ENCODE results near the gene GTF3C1. TPM values are rescaled to one million over a fixed set of nuclear protein-coding genes. Genes with fewer than 3 reads are reported as not detected.
"Not testable (repeated sequence)": the region's sequence is repeated elsewhere in the genome, so short reads cannot be mapped to it uniquely, and the experiment has no call there.

GTF3C1 gene
- total RNA-seq, 1 donor from 2014 or later: 62.2 TPM

- H3K9me3 Mint-ChIP-seq: no peaks in the 10 kb centered on the region
- H3K36me3 Mint-ChIP-seq (ENCODE audit: low read depth): no peaks in the 10 kb centered on the region
- H3K27me3 Mint-ChIP-seq (ENCODE audit: low read depth): no peaks in the 10 kb centered on the region
- H3K4me1 Mint-ChIP-seq (ENCODE audit: low read depth): peaks cover 14% of the 10 kb centered on the region
- no peak overlapping the region for H3K27ac Mint-ChIP-seq
- no peak overlapping the region for H3K4me3 Mint-ChIP-seq (ENCODE audit: low read depth)
- intact Hi-C loops (cut with micrococcal nuclease): no loop called here
- DNase-seq (ENCODE audit: low spot score): no peak
Observed at GRCh38 chr16:27579087-27579980, 29.6 kb upstream of the GTF3C1 start.

GRCh38 chr16:27576729-27577128 is 27.0 kb upstream of the GTF3C1 start:
- intact Hi-C loops (cut with micrococcal nuclease): no loop called here
- H3K27ac Mint-ChIP-seq: no peak overlapping the region
- H3K4me3 Mint-ChIP-seq (ENCODE audit: low read depth): no peak overlapping the region
- H3K9me3 Mint-ChIP-seq: no peaks in the 10 kb centered on the region
- H3K27me3 Mint-ChIP-seq (ENCODE audit: low read depth): no peaks in the 10 kb centered on the region
- no peak for DNase-seq (ENCODE audit: low spot score)
- peaks cover 14% of the 10 kb centered on the region for H3K4me1 Mint-ChIP-seq (ENCODE audit: low read depth)
- no peaks in the 10 kb centered on the region for H3K36me3 Mint-ChIP-seq (ENCODE audit: low read depth)

DNA sequence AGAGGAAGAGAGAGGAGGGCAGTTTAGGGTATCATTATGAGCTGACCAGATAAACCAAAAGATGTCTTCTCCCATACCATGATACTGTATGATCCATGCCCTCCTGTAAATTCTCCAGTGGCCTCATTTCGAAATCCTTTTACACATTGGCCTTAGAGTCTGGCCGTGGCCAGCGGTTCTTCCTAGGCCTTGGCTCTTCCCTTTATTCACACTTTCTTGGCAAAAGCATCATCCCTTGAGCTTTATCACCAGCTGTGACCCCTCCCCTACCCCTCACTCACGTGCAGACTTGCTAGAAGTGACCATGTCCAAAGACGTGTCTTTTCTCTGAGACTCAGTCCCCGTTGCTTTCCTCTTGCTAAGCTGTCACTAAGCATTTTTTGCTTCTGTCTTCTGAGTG is 23.0 kb upstream of the GTF3C1 start:
- no peaks in the 10 kb centered on the region for H3K27me3 Mint-ChIP-seq (ENCODE audit: low read depth)
- intact Hi-C loops (cut with micrococcal nuclease): no loop called here
- H3K36me3 Mint-ChIP-seq (ENCODE audit: low read depth): no peaks in the 10 kb centered on the region
- H3K4me3 Mint-ChIP-seq (ENCODE audit: low read depth): no peak overlapping the region
- no peaks in the 10 kb centered on the region for H3K9me3 Mint-ChIP-seq
- H3K4me1 Mint-ChIP-seq (ENCODE audit: low read depth): no peaks in the 10 kb centered on the region
- no peak for DNase-seq (ENCODE audit: low spot score)
- H3K27ac Mint-ChIP-seq: no peak overlapping the region

GRCh38 chr16:27571433-27572326 is 22.0 kb upstream of the GTF3C1 start:
- Mint-ChIP-seq H3K27ac (no peak overlapping the region), H3K9me3 (no peaks in the 10 kb centered on the region), H3K4me3 (ENCODE audit: low read depth) (no peak overlapping the region), H3K36me3 (ENCODE audit: low read depth) (no peaks in the 10 kb centered on the region), H3K27me3 (ENCODE audit: low read depth) (no peaks in the 10 kb centered on the region), H3K4me1 (ENCODE audit: low read depth) (no peaks in the 10 kb centered on the region)
- DNase-seq (ENCODE audit: low spot score): no peak
- intact Hi-C loops (cut with micrococcal nuclease): no loop called here

DNA sequence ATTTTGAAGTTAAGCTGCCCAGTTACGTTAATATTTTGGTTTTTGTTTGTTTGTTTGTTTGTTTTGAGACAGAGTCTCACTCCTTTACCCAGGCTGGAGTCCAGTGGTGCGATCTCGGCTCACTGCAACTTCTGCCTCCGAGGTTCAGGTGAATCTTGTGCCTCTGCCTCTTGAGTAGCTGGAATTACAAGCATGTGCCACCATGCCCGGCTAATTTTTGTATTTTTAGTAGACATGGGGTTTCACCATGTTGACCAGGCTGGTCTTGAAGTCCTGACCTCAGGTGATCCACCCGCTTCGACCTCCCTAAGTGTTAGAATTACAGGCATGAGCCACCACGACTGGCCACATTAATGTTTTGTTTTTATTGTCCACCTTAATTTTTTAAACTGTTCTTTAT is 21.3 kb upstream of the GTF3C1 start:
- H3K36me3 Mint-ChIP-seq (ENCODE audit: low read depth); H3K27ac Mint-ChIP-seq; H3K27me3 Mint-ChIP-seq (ENCODE audit: low read depth); intact Hi-C loops (cut with micrococcal nuclease); DNase-seq (ENCODE audit: low spot score); H3K4me3 Mint-ChIP-seq (ENCODE audit: low read depth); H3K9me3 Mint-ChIP-seq; H3K4me1 Mint-ChIP-seq (ENCODE audit: low read depth): not testable (repeated sequence)

GRCh38 chr16:27568077-27568476 is 18.4 kb upstream of the GTF3C1 start:
- Mint-ChIP-seq H3K4me3 (ENCODE audit: low read depth) (no peak overlapping the region), H3K27ac (no peak overlapping the region), H3K9me3 (no peaks in the 10 kb centered on the region), H3K4me1 (ENCODE audit: low read depth) (no peaks in the 10 kb centered on the region), H3K36me3 (ENCODE audit: low read depth) (no peaks in the 10 kb centered on the region), H3K27me3 (ENCODE audit: low read depth) (no peaks in the 10 kb centered on the region)
- DNase-seq (ENCODE audit: low spot score): no peak
- intact Hi-C loops (cut with micrococcal nuclease): no loop called here

DNA sequence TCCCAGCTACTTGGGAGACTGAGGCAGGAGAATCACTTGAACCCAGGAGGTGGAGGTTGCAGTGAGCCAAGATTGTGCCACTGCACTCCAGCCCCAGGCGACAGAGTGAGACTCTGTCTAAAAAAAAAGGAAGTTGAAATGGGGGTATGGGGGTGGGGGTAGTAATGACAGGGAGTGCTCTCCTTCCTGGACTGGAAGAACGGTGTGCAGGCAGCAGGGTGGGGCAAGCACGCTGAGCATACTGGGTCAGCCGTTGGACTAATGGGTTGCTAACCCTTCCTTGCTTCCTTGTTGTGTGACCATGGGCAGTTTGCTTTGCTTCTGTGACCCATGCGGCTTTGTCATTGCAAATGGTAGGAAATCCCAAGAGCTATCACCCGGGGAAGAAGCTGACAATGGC is 16.7 kb upstream of the GTF3C1 start:
- DNase-seq (ENCODE audit: low spot score): no peak
- H3K27ac Mint-ChIP-seq: no peak overlapping the region
- no peaks in the 10 kb centered on the region for H3K36me3 Mint-ChIP-seq (ENCODE audit: low read depth)
- no peaks in the 10 kb centered on the region for H3K27me3 Mint-ChIP-seq (ENCODE audit: low read depth)
- intact Hi-C loops (cut with micrococcal nuclease): no loop called here
- no peak overlapping the region for H3K4me3 Mint-ChIP-seq (ENCODE audit: low read depth)
- no peaks in the 10 kb centered on the region for H3K9me3 Mint-ChIP-seq
- no peaks in the 10 kb centered on the region for H3K4me1 Mint-ChIP-seq (ENCODE audit: low read depth)

DNA sequence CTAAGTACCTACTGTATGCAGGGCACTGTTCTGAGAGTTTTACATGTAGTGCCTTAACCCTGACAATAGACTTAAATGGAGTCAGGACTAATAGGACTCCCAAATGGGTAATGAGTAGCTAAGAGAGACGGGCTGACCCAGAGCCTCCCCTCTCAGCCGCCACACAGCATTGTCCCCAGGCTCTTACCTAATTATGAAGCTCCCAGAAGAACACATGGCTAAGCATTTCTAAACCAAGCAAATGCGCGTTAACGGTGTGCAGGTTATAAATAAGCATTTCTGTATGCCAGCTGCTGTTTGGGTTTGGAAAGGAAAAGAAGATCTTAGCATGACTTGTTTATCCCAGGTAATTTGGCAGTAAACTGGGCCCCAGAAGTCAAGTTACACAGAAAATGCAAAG is 14.5 kb upstream of the GTF3C1 start:
- Mint-ChIP-seq H3K27me3 (ENCODE audit: low read depth) (no peaks in the 10 kb centered on the region), H3K4me3 (ENCODE audit: low read depth) (no peak overlapping the region), H3K4me1 (ENCODE audit: low read depth) (no peaks in the 10 kb centered on the region), H3K27ac (no peak overlapping the region), H3K9me3 (no peaks in the 10 kb centered on the region), H3K36me3 (ENCODE audit: low read depth) (no peaks in the 10 kb centered on the region)
- intact Hi-C loops (cut with micrococcal nuclease): no loop called here
- no peak for DNase-seq (ENCODE audit: low spot score)

DNA sequence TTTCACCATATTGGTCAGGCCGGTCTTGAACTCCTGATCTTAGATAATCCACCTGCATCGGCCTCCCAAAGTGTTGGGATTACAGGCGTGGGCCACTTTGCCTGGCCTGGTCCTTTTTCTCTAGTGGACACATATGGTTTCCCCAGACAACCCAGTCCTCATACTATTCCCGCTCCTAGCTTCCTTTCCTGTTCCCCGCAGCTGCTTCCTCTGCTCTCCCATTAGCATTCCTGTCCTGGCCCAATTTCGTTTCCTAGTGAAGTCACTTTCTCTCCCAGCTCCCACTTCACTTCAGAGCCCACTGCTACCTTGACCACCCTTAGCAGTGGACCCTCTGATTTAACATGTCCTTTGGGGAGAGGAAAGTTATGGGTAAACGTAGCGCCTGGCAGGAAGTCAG is 11.5 kb upstream of the GTF3C1 start:
- intact Hi-C loops (cut with micrococcal nuclease): no loop called here

GRCh38 chr16:27558932-27559331 is 9.2 kb upstream of the GTF3C1 start:
- no peak overlapping the region for H3K27ac Mint-ChIP-seq
- intact Hi-C loops (cut with micrococcal nuclease): no loop called here

More for the DNA sequence above, 11.5 kb upstream of the GTF3C1 start:
- Mint-ChIP-seq H3K4me3 (ENCODE audit: low read depth) (no peak overlapping the region), H3K4me1 (ENCODE audit: low read depth) (no peaks in the 10 kb centered on the region), H3K27ac (no peak overlapping the region), H3K36me3 (ENCODE audit: low read depth) (no peaks in the 10 kb centered on the region), H3K9me3 (no peaks in the 10 kb centered on the region), H3K27me3 (ENCODE audit: low read depth) (no peaks in the 10 kb centered on the region)
- DNase-seq (ENCODE audit: low spot score): no peak

GRCh38 chr16:27558434-27558833 is 8.7 kb upstream of the GTF3C1 start:
- Mint-ChIP-seq H3K36me3 (ENCODE audit: low read depth) (no peaks in the 10 kb centered on the region), H3K4me1 (ENCODE audit: low read depth) (no peaks in the 10 kb centered on the region), H3K27ac (no peak overlapping the region), H3K4me3 (ENCODE audit: low read depth) (no peak overlapping the region), H3K9me3 (no peaks in the 10 kb centered on the region), H3K27me3 (ENCODE audit: low read depth) (no peaks in the 10 kb centered on the region)
- DNase-seq (ENCODE audit: low spot score): no peak
- intact Hi-C loops (cut with micrococcal nuclease): no loop called here

More at GRCh38 chr16:27558932-27559331, 9.2 kb upstream of the GTF3C1 start:
- H3K4me1 Mint-ChIP-seq (ENCODE audit: low read depth): no peaks in the 10 kb centered on the region
- no peaks in the 10 kb centered on the region for H3K36me3 Mint-ChIP-seq (ENCODE audit: low read depth)
- H3K27me3 Mint-ChIP-seq (ENCODE audit: low read depth): no peaks in the 10 kb centered on the region
- DNase-seq (ENCODE audit: low spot score): no peak
- H3K9me3 Mint-ChIP-seq: no peaks in the 10 kb centered on the region
- no peak overlapping the region for H3K4me3 Mint-ChIP-seq (ENCODE audit: low read depth)

- no peak for DNase-seq (ENCODE audit: low spot score)
- Mint-ChIP-seq H3K4me3 (ENCODE audit: low read depth) (no peak overlapping the region), H3K27ac (no peak overlapping the region), H3K36me3 (ENCODE audit: low read depth) (no peaks in the 10 kb centered on the region), H3K9me3 (no peaks in the 10 kb centered on the region), H3K4me1 (ENCODE audit: low read depth) (no peaks in the 10 kb centered on the region), H3K27me3 (ENCODE audit: low read depth) (no peaks in the 10 kb centered on the region)
- intact Hi-C loops (cut with micrococcal nuclease): no loop called here
Observed at GRCh38 chr16:27556471-27556870, 6.8 kb upstream of the GTF3C1 start.

DNA sequence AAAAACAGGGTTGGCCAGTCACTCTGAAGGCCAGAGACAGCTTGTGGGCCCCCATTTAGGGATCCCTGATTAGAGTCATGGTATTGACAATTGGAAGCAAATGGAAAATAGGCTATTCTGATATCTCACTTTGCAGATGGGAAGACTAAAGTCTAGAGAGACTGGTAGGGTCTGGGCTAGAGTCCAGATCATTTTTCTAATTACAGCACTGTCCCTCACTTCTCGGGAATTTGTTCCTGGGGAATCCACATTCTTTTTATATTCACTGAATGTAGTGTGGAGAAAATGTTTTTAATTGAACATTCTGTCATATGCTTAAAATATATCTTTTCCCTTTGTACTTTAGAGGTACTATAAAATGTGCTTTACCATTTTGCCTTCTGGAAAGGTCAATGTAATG is 1.3 kb upstream of the GTF3C1 start:
- intact Hi-C loops (cut with micrococcal nuclease): loop anchor here (5.0 kb wide), 1 partner anchor 349 kb away; the partner anchor contains the start of gene KDM8
- Mint-ChIP-seq H3K4me3 (ENCODE audit: low read depth) (peak overlapping the region; percentile 97), H3K4me1 (ENCODE audit: low read depth) (peaks cover 27% of the 10 kb centered on the region), H3K9me3 (no peaks in the 10 kb centered on the region), H3K27me3 (ENCODE audit: low read depth) (no peaks in the 10 kb centered on the region), H3K27ac (no peak overlapping the region), H3K36me3 (ENCODE audit: low read depth) (peaks cover 10% of the 10 kb centered on the region)
- no peak for DNase-seq (ENCODE audit: low spot score)

Data from activated T-helper 2 cell treated with anti-CD3 and anti-CD28 coated beads, Interferon-gamma antibody, Interleukin-2, Interleukin-4, amounts not matched to agents 10 μg/mL and 5 μg/mL and 100 μg/mL, durations not matched to agents 14 hours and 24 hours and 36 hours (primary cell).